NCI-H2107 (cell line): ENCODE data around the gene ARHGEF35.
"Not testable (repeated sequence)": the region's sequence is repeated elsewhere in the genome, so short reads cannot be mapped to it uniquely, and the experiment has no call there.

ENCODE experiments used
- DNase-seq: peaks from one replicate; lab custom pipeline; 2025; lab: John Stamatoyannopoulos, UW

The ARHGEF35 gene

GRCh38 chr7:144178380-144179164 is 17.1 kb downstream of the ARHGEF35 start:
- DNase-seq, result not testable (repeated sequence)

- no peak for DNase-seq
Observed at GRCh38 chr7:144174613-144175012, 21.0 kb downstream of the ARHGEF35 start.

- DNase-seq, result not testable (repeated sequence)
Observed at GRCh38 chr7:144171594-144172350, 23.9 kb downstream of the ARHGEF35 start.

DNA sequence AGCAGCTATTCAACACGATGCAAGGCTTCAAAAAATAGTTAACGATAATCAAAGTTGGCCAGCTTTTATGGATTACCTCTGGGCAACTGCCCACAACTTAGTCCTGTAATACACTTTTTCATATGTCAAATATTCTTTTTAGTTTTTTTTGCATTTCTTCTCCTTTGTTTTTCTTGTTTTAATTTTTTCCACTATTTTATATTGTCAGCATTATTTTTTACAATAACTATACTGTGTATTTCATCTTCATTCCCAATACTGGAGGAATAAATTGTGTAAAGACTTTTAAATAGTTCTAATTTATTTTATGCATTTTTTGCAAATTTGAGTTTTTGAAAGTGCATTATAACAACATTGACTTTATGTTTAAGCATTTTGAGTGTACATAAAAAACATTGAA is 30.8 kb downstream of the ARHGEF35 start:
- DNase-seq, result no peak

GRCh38 chr7:144158861-144159260 is 36.8 kb downstream of the ARHGEF35 start:
- no peak for DNase-seq

DNA sequence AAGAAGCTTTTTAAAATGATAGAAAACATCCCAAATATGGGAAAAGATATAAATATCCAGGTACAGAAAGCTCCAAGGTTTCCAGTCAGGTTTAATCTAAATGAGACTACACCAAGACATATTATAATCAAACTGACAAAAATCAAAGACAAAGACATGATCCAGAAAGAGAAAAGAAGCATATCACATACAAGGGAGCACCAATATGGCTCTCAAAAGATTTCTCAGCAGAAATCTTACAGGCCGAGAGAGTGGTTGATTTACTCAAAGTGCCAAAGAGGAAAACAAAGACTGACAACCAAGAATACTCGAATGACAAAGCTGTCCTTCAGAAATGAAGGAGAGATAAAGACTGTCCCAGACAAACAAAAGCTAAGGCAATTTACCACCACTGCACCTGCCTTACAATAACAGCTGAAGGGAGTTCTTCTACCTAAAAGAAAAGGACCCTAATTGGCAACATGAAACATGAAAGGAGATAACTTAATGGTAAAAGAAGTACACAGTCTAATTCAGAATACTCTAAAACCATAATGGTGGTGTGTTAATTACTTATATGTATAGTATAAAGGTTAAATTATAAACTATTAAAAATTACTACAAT is 47.3 kb downstream of the ARHGEF35 start:
- no peak for DNase-seq

DNA sequence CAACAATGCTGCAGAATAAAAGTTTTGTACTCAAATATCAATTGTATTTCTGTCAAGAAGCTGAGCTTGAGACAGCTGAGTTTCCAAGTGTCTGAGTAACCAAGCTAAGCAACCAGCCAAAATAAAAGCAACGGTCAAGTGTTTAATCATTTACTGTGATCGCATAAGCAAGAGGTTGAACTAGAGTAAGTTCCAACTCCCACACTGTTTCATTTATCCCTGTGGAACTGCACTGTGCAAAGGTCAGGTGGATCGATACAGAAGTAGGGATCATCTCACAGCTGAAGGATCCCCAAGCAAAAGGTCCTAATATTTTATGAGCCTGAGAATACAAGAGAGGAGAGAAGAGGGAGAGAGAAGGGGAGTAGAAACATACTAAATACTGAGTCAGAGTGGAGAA is 51.2 kb downstream of the ARHGEF35 start:
- no peak for DNase-seq

DNA sequence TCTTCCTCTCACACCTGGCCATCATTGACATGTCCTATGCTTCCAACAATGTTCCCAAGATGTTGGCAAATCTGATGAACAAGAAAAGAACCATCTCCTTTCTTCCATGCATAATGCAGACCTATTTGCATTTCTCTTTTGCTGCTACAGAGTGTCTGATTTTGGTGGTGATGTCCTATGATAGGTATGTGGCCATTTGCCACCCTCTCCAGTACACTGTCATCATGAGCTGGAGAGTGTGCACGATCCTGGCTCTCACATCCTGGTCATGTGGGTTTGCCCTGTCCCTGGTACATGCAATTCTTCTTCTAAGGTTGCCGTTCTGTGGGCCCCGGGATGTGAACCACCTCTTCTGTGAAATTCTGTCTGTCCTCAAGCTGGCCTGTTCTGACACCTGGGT is 53.4 kb downstream of the ARHGEF35 start:
- no peak for DNase-seq

DNA sequence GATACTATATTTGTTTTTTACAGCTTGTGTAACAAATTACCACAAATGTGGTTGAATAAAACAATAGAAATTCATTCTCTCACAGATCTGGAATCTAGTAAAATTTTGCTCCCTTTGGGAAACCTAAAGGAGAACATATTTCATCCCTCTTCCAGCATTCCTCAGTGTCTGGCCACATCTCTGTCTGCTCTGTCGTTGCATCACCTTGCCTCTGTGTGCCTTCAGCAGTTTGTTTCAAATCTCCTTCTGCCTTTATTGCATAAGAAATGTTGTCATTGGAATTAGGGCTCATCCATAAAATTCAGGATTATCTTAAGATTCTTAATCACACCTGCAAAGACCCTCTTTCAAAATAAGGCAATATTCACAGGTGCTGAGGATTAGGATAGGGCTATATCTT is 58.1 kb downstream of the ARHGEF35 start:
- DNase-seq, result no peak
